Fibroblast of lung (primary cell): ENCODE data around the gene SUPT5H. TPM values are rescaled to one million over a fixed set of nuclear protein-coding genes. Genes with fewer than 3 reads are reported as not detected.

Experiments used
- DNase-seq, 2 donors: peaks; one replicate each; pipeline versions ENCODE4 v3.0.0 to v3.0.0-alpha.2; 2010; ENCODE audit warnings: low read depth in 2 of 2
- H2AFZ ChIP-seq: 2 replicates; pipeline ENCODE4 v1.5.1; 2012; ENCODE audit warnings: low read length, control low read depth, inconsistent platforms
- H3K27ac ChIP-seq: 2 replicates; pipeline ENCODE4 v1.5.1; 2011; ENCODE audit warnings: low read length, control low read depth; ENCODE audit not compliant: insufficient read depth
- H3K27me3 ChIP-seq: 2 replicates; pipeline ENCODE4 v1.5.1; 2011; ENCODE audit warnings: mild to moderate bottlenecking, low read length; ENCODE audit not compliant: control insufficient read depth, insufficient read depth
- H3K36me3 ChIP-seq: 2 replicates; pipeline ENCODE4 v1.5.1; 2011; ENCODE audit warnings: low read length; ENCODE audit not compliant: control insufficient read depth, insufficient read depth
- H3K4me1 ChIP-seq: 2 replicates; pipeline ENCODE4 v1.5.1; 2011; ENCODE audit warnings: low read length; ENCODE audit not compliant: control insufficient read depth, insufficient read depth; ENCODE audit errors: extremely low read depth
- H3K4me2 ChIP-seq: 2 replicates; pipeline ENCODE4 v1.5.1; 2011; ENCODE audit warnings: low read length, control low read depth; ENCODE audit not compliant: insufficient read depth; ENCODE audit errors: extremely low read depth
- H3K4me3 ChIP-seq, 4 experiments: fragments of 200-600 bp in 1 of 4; sonication (generic) in 1 of 4; replicated peaks in 1 of 4; 2 replicates each; pipeline ENCODE4 v1.5.1; 2011 to 2016; ENCODE audit warnings: low read length in 4 of 4, low read depth in 3 of 4, mild to moderate bottlenecking in 3 of 4, control low read depth in 2 of 4, inconsistent platforms in 1 of 4, mixed read lengths in 1 of 4; ENCODE audit not compliant: insufficient read depth in 1 of 4; ENCODE audit errors: control extremely low read depth in 1 of 4
- H3K79me2 ChIP-seq: 2 replicates; pipeline ENCODE4 v1.5.1; 2012; ENCODE audit warnings: mild to moderate bottlenecking, low read length, inconsistent platforms; ENCODE audit not compliant: control insufficient read depth, insufficient read depth
- H3K9ac ChIP-seq: 2 replicates; pipeline ENCODE4 v1.5.1; 2011; ENCODE audit warnings: mild to moderate bottlenecking, low read length, control low read depth; ENCODE audit not compliant: insufficient read depth
- H3K9me3 ChIP-seq: 2 replicates; pipeline ENCODE4 v1.5.1; 2012; ENCODE audit warnings: low read depth, low read length; ENCODE audit not compliant: control insufficient read depth, insufficient read depth
- H4K20me1 ChIP-seq: 2 replicates; pipeline ENCODE4 v1.5.1; 2011; ENCODE audit warnings: low read length; ENCODE audit not compliant: control insufficient read depth, insufficient read depth; ENCODE audit errors: extremely low read depth
- EZH2 ChIP-seq: IDR thresholded peaks from 2 replicates; pipeline ENCODE4 v1.5.1; 2012; ENCODE audit warnings: low read length, control low read depth, mild to moderate bottlenecking; ENCODE audit errors: missing control alignments
- polyA plus RNA-seq, 2 donors: library from polyadenylated mRNA; depleted of rRNA in 1 of 2; stranded (reverse) in 1 of 2; unstranded in 1 of 2; fragments of >200 nt; gene quantifications; 2 replicates each; pipeline ENCODE4 v1.2.1, GENCODE V29; 2011 to 2012; ENCODE audit warnings: missing spikeins in 1 of 2
- total RNA-seq: library from RNA; depleted of rRNA; stranded (reverse); fragments of >200 nt; gene quantifications from 2 replicates; pipeline ENCODE4 v1.2.1, GENCODE V29; 2014
- TF ChIP-seq, protein P1 (sequence below), 2 donors: IDR thresholded peaks in 1 of 2; conservative IDR thresholded peaks in 1 of 2; 1 replicate in 1 of 2; 2 replicates in 1 of 2; pipeline ENCODE4 v1.5.1; 2011 to 2012; ENCODE audit warnings: low read length in 2 of 2, control low read depth in 1 of 2, inconsistent platforms in 1 of 2, low read depth in 1 of 2, mild to moderate bottlenecking in 1 of 2

Gene SUPT5H
- total and polyA plus RNA-seq, 2 donors (not counting 1 experiment from before 2014, with no cell fraction given), result 50.2 to 77.8 TPM

DNA sequence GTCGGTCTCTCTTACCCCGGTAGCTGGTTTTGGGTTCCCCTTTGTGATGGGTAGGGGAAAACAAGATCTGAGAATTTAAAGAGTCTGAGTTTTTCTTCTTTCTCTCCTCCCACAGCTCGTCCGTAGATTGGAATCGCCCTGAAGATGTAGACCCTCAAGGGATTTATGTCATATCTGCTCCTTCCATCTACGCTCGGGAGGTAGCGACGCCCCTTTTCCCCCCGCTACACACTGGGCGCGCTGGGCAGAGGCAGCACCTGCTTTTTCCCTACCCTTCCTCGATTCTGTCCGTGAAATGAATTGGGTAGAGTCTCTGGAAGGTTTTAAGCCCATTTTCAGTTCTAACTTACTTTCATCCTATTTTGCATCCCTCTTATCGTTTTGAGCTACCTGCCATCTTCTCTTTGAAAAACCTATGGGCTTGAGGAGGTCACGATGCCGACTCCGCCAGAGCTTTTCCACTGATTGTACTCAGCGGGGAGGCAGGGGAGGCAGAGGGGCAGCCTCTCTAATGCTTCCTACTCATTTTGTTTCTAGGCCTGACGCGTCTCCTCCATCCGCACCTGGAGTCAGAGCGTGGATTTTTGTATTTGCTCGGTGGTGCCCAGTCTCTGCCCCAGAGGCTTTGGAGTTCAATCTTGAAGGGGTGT is 62.5 kb downstream of the SUPT5H start:
- no peaks in the 10 kb centered on the region for H3K36me3 ChIP-seq
- H3K79me2 ChIP-seq, result no peaks in the 10 kb centered on the region
- H3K27me3 ChIP-seq, result peaks cover 24% of the 10 kb centered on the region
- no peaks in the 10 kb centered on the region for H3K9me3 ChIP-seq
- H3K9ac ChIP-seq, result no peak overlapping the region
- no peaks in the 10 kb centered on the region for H3K4me1 ChIP-seq
- H2AFZ ChIP-seq, result peak overlapping the region; percentile 69
- H3K4me3 ChIP-seq, result peak overlapping the region in 3 of 4 experiments; percentile 30 to 52 (median 46)
- H4K20me1 ChIP-seq, result no peaks in the 10 kb centered on the region
- no peak overlapping the region for H3K27ac ChIP-seq
- DNase-seq, result no peak
- peak overlapping the region; percentile 62 for H3K4me2 ChIP-seq
- peak; percentile 67 for TF ChIP-seq EZH2
- TF ChIP-seq, protein P1, sequence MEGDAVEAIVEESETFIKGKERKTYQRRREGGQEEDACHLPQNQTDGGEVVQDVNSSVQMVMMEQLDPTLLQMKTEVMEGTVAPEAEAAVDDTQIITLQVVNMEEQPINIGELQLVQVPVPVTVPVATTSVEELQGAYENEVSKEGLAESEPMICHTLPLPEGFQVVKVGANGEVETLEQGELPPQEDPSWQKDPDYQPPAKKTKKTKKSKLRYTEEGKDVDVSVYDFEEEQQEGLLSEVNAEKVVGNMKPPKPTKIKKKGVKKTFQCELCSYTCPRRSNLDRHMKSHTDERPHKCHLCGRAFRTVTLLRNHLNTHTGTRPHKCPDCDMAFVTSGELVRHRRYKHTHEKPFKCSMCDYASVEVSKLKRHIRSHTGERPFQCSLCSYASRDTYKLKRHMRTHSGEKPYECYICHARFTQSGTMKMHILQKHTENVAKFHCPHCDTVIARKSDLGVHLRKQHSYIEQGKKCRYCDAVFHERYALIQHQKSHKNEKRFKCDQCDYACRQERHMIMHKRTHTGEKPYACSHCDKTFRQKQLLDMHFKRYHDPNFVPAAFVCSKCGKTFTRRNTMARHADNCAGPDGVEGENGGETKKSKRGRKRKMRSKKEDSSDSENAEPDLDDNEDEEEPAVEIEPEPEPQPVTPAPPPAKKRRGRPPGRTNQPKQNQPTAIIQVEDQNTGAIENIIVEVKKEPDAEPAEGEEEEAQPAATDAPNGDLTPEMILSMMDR (conservative IDR thresholded peaks at IDR 0.05 in 1 of 2, IDR thresholded peaks at IDR 0.05 in 1 of 2; ENCODE audit: low read depth in 1 of 2, low read length in 2 of 2), result no peak

DNA sequence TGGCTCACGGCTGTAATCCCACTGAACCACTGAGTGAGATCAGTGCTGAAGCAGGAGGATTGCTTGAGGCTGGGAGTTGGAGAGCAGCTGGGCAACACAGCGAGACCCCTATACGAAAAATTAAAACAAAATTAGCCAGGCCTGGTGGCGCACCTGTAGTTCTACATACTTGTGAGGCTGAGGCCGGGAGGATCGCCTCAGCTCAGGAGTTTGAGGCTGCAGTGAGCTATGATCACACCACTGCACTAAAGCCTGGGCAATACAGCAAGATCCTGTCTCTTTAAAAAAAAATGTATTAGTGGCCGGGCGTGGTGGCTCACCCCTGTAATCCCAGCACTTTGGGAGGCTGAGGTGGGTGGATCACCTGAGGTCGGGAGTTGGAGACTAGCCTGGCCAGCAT is 63.2 kb downstream of the SUPT5H start:
- Histone ChIP-seq H4K20me1 (no peaks in the 10 kb centered on the region), H3K27ac (no peak overlapping the region), H3K79me2 (no peaks in the 10 kb centered on the region), H3K9me3 (no peaks in the 10 kb centered on the region), H3K4me1 (no peaks in the 10 kb centered on the region), H3K4me2 (no peak overlapping the region), H3K36me3 (no peaks in the 10 kb centered on the region), H3K27me3 (peaks cover 30% of the 10 kb centered on the region), H3K4me3 (no peak overlapping the region), H2AFZ (no peak overlapping the region), H3K9ac (no peak overlapping the region)
- no peak for TF ChIP-seq EZH2
- TF ChIP-seq, protein P1 (conservative IDR thresholded peaks at IDR 0.05 in 1 of 2, IDR thresholded peaks at IDR 0.05 in 1 of 2; ENCODE audit: low read depth in 1 of 2, low read length in 2 of 2), result no peak
- no peak for DNase-seq

DNA sequence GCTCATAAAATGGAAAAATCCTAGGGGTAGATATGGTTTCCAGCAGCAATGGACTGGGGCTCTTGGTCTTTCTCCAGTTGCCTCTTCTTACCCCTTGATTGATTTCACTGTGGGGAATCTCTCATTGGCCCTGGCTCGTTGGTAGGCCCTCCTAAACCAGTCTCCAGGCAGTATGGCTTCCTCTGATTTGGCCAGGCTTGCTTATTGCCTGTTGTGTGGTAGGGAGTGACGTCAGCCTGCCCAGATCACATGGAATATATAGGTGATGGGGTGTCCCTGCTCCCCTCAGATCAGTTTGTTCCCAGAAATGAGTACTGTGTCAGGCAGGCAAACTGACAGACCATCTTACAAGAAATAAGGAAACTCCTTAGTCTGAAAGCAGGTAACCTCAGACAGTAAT is 63.9 kb downstream of the SUPT5H start:
- H3K79me2 ChIP-seq, result no peaks in the 10 kb centered on the region
- H3K36me3 ChIP-seq, result no peaks in the 10 kb centered on the region
- H3K9me3 ChIP-seq, result no peaks in the 10 kb centered on the region
- no peak overlapping the region for H2AFZ ChIP-seq
- peaks cover 34% of the 10 kb centered on the region for H3K27me3 ChIP-seq
- no peak overlapping the region for H3K4me3 ChIP-seq
- TF ChIP-seq, protein P1 (conservative IDR thresholded peaks at IDR 0.05 in 1 of 2, IDR thresholded peaks at IDR 0.05 in 1 of 2; ENCODE audit: low read depth in 1 of 2, low read length in 2 of 2), result no peak
- no peak for TF ChIP-seq EZH2
- H4K20me1 ChIP-seq, result no peaks in the 10 kb centered on the region
- no peaks in the 10 kb centered on the region for H3K4me1 ChIP-seq
- DNase-seq, result no peak
- H3K9ac ChIP-seq, result no peak overlapping the region
- no peak overlapping the region for H3K27ac ChIP-seq
- no peak overlapping the region for H3K4me2 ChIP-seq
